NCI-H524 (cell line): ENCODE data around the gene RARA.
"Not testable (repeated sequence)": the region's sequence is repeated elsewhere in the genome, so short reads cannot be mapped to it uniquely, and the experiment has no call there.

Experiments used
- DNase-seq, 2 experiments: peaks; one replicate each; lab custom pipeline; 2025; lab: John Stamatoyannopoulos, UW

RARA gene

GRCh38 chr17:40356990-40357881 is 48.3 kb downstream of the RARA start:
- no peak for DNase-seq

GRCh38 chr17:40358323-40359038 is 49.5 kb downstream of the RARA start:
- peak; percentile 74 to 79 for DNase-seq

- no peak for DNase-seq
Measured at GRCh38 chr17:40360091-40360490, 51.1 kb downstream of the RARA start.

GRCh38 chr17:40361063-40361924 is 52.3 kb downstream of the RARA start:
- peak in 1 of 2 experiments; percentile 13 for DNase-seq

GRCh38 chr17:40361925-40362695 is 53.1 kb downstream of the RARA start:
- no peak for DNase-seq

GRCh38 chr17:40362696-40363110 is 53.7 kb downstream of the RARA start:
- peak; percentile 37 to 64 for DNase-seq

- DNase-seq = peak in 1 of 2 experiments; percentile 42
Measured at GRCh38 chr17:40363111-40363827, 54.3 kb downstream of the RARA start.

- no peak for DNase-seq
Measured at GRCh38 chr17:40364121-40364861, 55.3 kb downstream of the RARA start, which contains the start of gene GJD3. TSS of gene GJD3 (minus strand) at chr17:40364737. CDS start at chr17:40363815, 922 bp downstream.

- DNase-seq = no peak
Measured at GRCh38 chr17:40364906-40365305, 55.9 kb downstream of the RARA start.

GRCh38 chr17:40366076-40366860 is 57.3 kb downstream of the RARA start:
- no peak for DNase-seq

GRCh38 chr17:40366861-40367518 is 58.0 kb downstream of the RARA start:
- DNase-seq = no peak

GRCh38 chr17:40367728-40368127 is 58.7 kb downstream of the RARA start:
- DNase-seq = not testable (repeated sequence)

GRCh38 chr17:40369923-40370322 is 60.9 kb downstream of the RARA start:
- no peak for DNase-seq

GRCh38 chr17:40371261-40371929 is 62.4 kb downstream of the RARA start:
- peak in 1 of 2 experiments; percentile 12 for DNase-seq

- no peak for DNase-seq
Measured at GRCh38 chr17:40372031-40372430, 63.1 kb downstream of the RARA start.

GRCh38 chr17:40372644-40373043 is 63.7 kb downstream of the RARA start:
- not testable (repeated sequence) for DNase-seq

GRCh38 chr17:40373324-40373723 is 64.3 kb downstream of the RARA start:
- no peak for DNase-seq

- DNase-seq = no peak
Measured at GRCh38 chr17:40373999-40374398, 65.0 kb downstream of the RARA start.
